Measurements from ENCODE around the gene TMEM181. TPM values are rescaled to one million over a fixed set of nuclear protein-coding genes. Genes with fewer than 3 reads are reported as not detected.

TMEM181 gene
- total RNA-seq, 1 donor from 2014 or later, result 18.4 TPM

- DNase-seq (ENCODE audit: low spot score) (no peak), ATAC-seq (no peak)
- intact Hi-C loops (cut with DNase I), result no loop called here
Observed at GRCh38 chr6:158559338-158559894, 475 bp upstream of the TMEM181 start.

- intact Hi-C loops (cut with DNase I), result no loop called here
- DNase-seq (ENCODE audit: low spot score) (no peak), ATAC-seq (peak; percentile 45)
Observed at GRCh38 chr6:158560836-158561320, 987 bp downstream of the TMEM181 start.

GRCh38 chr6:158561321-158561884 is 1.5 kb downstream of the TMEM181 start:
- intact Hi-C loops (cut with DNase I), result no loop called here
- ATAC-seq (no peak), DNase-seq (ENCODE audit: low spot score) (no peak)

- ATAC-seq, result no peak
- DNase-seq (ENCODE audit: low spot score), result no peak
- intact Hi-C loops (cut with DNase I), result no loop called here
Observed at GRCh38 chr6:158561938-158562337, 2.0 kb downstream of the TMEM181 start.

- ATAC-seq, result no peak
- DNase-seq (ENCODE audit: low spot score), result no peak
- intact Hi-C loops (cut with DNase I), result no loop called here
Observed at GRCh38 chr6:158564243-158565121, 4.6 kb downstream of the TMEM181 start.

- ATAC-seq (no peak), DNase-seq (ENCODE audit: low spot score) (no peak)
- intact Hi-C loops (cut with DNase I), result no loop called here
Observed at GRCh38 chr6:158565122-158565429, 5.2 kb downstream of the TMEM181 start.

GRCh38 chr6:158565482-158566040 is 5.7 kb downstream of the TMEM181 start:
- no peak for ATAC-seq
- DNase-seq (ENCODE audit: low spot score), result no peak
- intact Hi-C loops (cut with DNase I), result no loop called here

- no peak for ATAC-seq
- intact Hi-C loops (cut with DNase I), result no loop called here
Observed at GRCh38 chr6:158566207-158566818, 6.4 kb downstream of the TMEM181 start.

GRCh38 chr6:158567152-158567551 is 7.3 kb downstream of the TMEM181 start:
- ATAC-seq, result no peak
- DNase-seq (ENCODE audit: low spot score), result no peak
- intact Hi-C loops (cut with DNase I), result no loop called here

More at GRCh38 chr6:158566207-158566818, 6.4 kb downstream of the TMEM181 start:
- DNase-seq (ENCODE audit: low spot score), result no peak

- ATAC-seq, result no peak
- intact Hi-C loops (cut with DNase I), result no loop called here
- no peak for DNase-seq (ENCODE audit: low spot score)
Observed at GRCh38 chr6:158567871-158568401, 8.0 kb downstream of the TMEM181 start.

- ATAC-seq (no peak), DNase-seq (ENCODE audit: low spot score) (no peak)
- intact Hi-C loops (cut with DNase I), result no loop called here
Observed at GRCh38 chr6:158568549-158568948, 8.7 kb downstream of the TMEM181 start.

- DNase-seq (ENCODE audit: low spot score) (no peak), ATAC-seq (no peak)
- intact Hi-C loops (cut with DNase I), result no loop called here
Observed at GRCh38 chr6:158569036-158569435, 9.1 kb downstream of the TMEM181 start.

- no peak for ATAC-seq
- intact Hi-C loops (cut with DNase I), result no loop called here
- no peak for DNase-seq (ENCODE audit: low spot score)
Observed at GRCh38 chr6:158570681-158570962, 10.7 kb downstream of the TMEM181 start.

GRCh38 chr6:158571826-158572652 is 12.1 kb downstream of the TMEM181 start:
- intact Hi-C loops (cut with DNase I), result no loop called here
- ATAC-seq (no peak), DNase-seq (ENCODE audit: low spot score) (no peak)

GRCh38 chr6:158572653-158573541 is 13.0 kb downstream of the TMEM181 start:
- intact Hi-C loops (cut with DNase I), result no loop called here
- ATAC-seq (no peak), DNase-seq (ENCODE audit: low spot score) (no peak)

GRCh38 chr6:158573542-158573931 is 13.6 kb downstream of the TMEM181 start:
- ATAC-seq (no peak), DNase-seq (ENCODE audit: low spot score) (no peak)
- intact Hi-C loops (cut with DNase I), result no loop called here

- DNase-seq (ENCODE audit: low spot score) (no peak), ATAC-seq (no peak)
- intact Hi-C loops (cut with DNase I), result no loop called here
Observed at GRCh38 chr6:158574800-158575199, 14.9 kb downstream of the TMEM181 start.

- no peak for DNase-seq (ENCODE audit: low spot score)
- ATAC-seq, result no peak
- intact Hi-C loops (cut with DNase I), result no loop called here
Observed at GRCh38 chr6:158575550-158575949, 15.7 kb downstream of the TMEM181 start.
